ENCODE data around the gene WDR70. TPM values are rescaled to one million over a fixed set of nuclear protein-coding genes. Genes with fewer than 3 reads are reported as not detected.

WDR70 gene
- total RNA-seq, 1 experiment from 2014 or later, result 28.4 TPM

GRCh38 chr5:37712750-37713149, 333.6 kb downstream of the WDR70 start:
- peaks cover 25% of the 10 kb centered on the region for H3K4me1 ChIP-seq (replicated peaks)
- H3K36me3 ChIP-seq, result no peaks in the 10 kb centered on the region
- no peak overlapping the region for H3K27ac ChIP-seq
- H3K9me3 ChIP-seq (replicated peaks), result no peaks in the 10 kb centered on the region
- DNase-seq (ENCODE audit: low read depth in 1 of 2, low spot score in 2 of 2), result no peak
- no peaks in the 10 kb centered on the region for H3K27me3 ChIP-seq (replicated peaks)
- H3K4me3 ChIP-seq, result no peak overlapping the region

- no peak overlapping the region for H3K27ac ChIP-seq
- no peaks in the 10 kb centered on the region for H3K9me3 ChIP-seq (replicated peaks)
- H3K4me3 ChIP-seq, result no peak overlapping the region
- peaks cover 38% of the 10 kb centered on the region for H3K4me1 ChIP-seq (replicated peaks)
- H3K27me3 ChIP-seq (replicated peaks), result no peaks in the 10 kb centered on the region
- no peaks in the 10 kb centered on the region for H3K36me3 ChIP-seq
- DNase-seq (ENCODE audit: low read depth in 1 of 2, low spot score in 2 of 2), result no peak
Measured at GRCh38 chr5:37714756-37715155, 335.6 kb downstream of the WDR70 start.

- H3K27me3 ChIP-seq (replicated peaks), result no peaks in the 10 kb centered on the region
- H3K27ac ChIP-seq, result no peak overlapping the region
- no peak overlapping the region for H3K4me3 ChIP-seq
- no peaks in the 10 kb centered on the region for H3K36me3 ChIP-seq
- H3K4me1 ChIP-seq (replicated peaks), result peaks cover 44% of the 10 kb centered on the region
- no peaks in the 10 kb centered on the region for H3K9me3 ChIP-seq (replicated peaks)
- DNase-seq (ENCODE audit: low read depth in 1 of 2, low spot score in 2 of 2), result no peak
Measured at GRCh38 chr5:37715361-37715760, 336.2 kb downstream of the WDR70 start.

GRCh38 chr5:37715992-37716391, 336.9 kb downstream of the WDR70 start:
- DNase-seq (ENCODE audit: low read depth in 1 of 2, low spot score in 2 of 2), result no peak
- H3K27ac ChIP-seq, result no peak overlapping the region
- no peaks in the 10 kb centered on the region for H3K9me3 ChIP-seq (replicated peaks)
- H3K4me3 ChIP-seq, result no peak overlapping the region
- H3K4me1 ChIP-seq (replicated peaks), result peaks cover 48% of the 10 kb centered on the region
- no peaks in the 10 kb centered on the region for H3K36me3 ChIP-seq
- no peaks in the 10 kb centered on the region for H3K27me3 ChIP-seq (replicated peaks)

GRCh38 chr5:37716405-37716804, 337.3 kb downstream of the WDR70 start:
- Histone ChIP-seq H3K27ac (no peak overlapping the region), H3K36me3 (no peaks in the 10 kb centered on the region), H3K4me3 (no peak overlapping the region), H3K27me3 (replicated peaks) (no peaks in the 10 kb centered on the region), H3K4me1 (replicated peaks) (peaks cover 48% of the 10 kb centered on the region), H3K9me3 (replicated peaks) (no peaks in the 10 kb centered on the region)
- DNase-seq (ENCODE audit: low read depth in 1 of 2, low spot score in 2 of 2), result no peak

GRCh38 chr5:37717276-37717612, 338.1 kb downstream of the WDR70 start:
- peaks cover 54% of the 10 kb centered on the region for H3K4me1 ChIP-seq (replicated peaks)

GRCh38 chr5:37717613-37718431, 338.7 kb downstream of the WDR70 start:
- no peak overlapping the region for H3K4me3 ChIP-seq
- H3K27me3 ChIP-seq (replicated peaks), result no peaks in the 10 kb centered on the region
- H3K4me1 ChIP-seq (replicated peaks), result peaks cover 59% of the 10 kb centered on the region
- H3K9me3 ChIP-seq (replicated peaks), result no peaks in the 10 kb centered on the region
- H3K36me3 ChIP-seq, result no peaks in the 10 kb centered on the region
- DNase-seq (ENCODE audit: low read depth in 1 of 2, low spot score in 2 of 2), result peak; percentile 92 to 93
- H3K27ac ChIP-seq, result peak overlapping the region; percentile 44

More at GRCh38 chr5:37717276-37717612, 338.1 kb downstream of the WDR70 start:
- no peak for DNase-seq (ENCODE audit: low read depth in 1 of 2, low spot score in 2 of 2)
- Histone ChIP-seq H3K27me3 (replicated peaks) (no peaks in the 10 kb centered on the region), H3K36me3 (no peaks in the 10 kb centered on the region), H3K27ac (peak overlapping the region; percentile 44), H3K4me3 (no peak overlapping the region), H3K9me3 (replicated peaks) (no peaks in the 10 kb centered on the region)

- Histone ChIP-seq H3K4me1 (replicated peaks) (peaks cover 81% of the 10 kb centered on the region), H3K36me3 (no peaks in the 10 kb centered on the region), H3K9me3 (replicated peaks) (no peaks in the 10 kb centered on the region), H3K27ac (peak overlapping the region; percentile 89), H3K4me3 (no peak overlapping the region), H3K27me3 (replicated peaks) (no peaks in the 10 kb centered on the region)
- no peak for DNase-seq (ENCODE audit: low read depth in 1 of 2, low spot score in 2 of 2)
Measured at GRCh38 chr5:37720550-37720952, 341.4 kb downstream of the WDR70 start.

- peaks cover 78% of the 10 kb centered on the region for H3K4me1 ChIP-seq (replicated peaks)
- DNase-seq (ENCODE audit: low read depth in 1 of 2, low spot score in 2 of 2), result peak; percentile 81 to 88
- H3K27me3 ChIP-seq (replicated peaks), result no peaks in the 10 kb centered on the region
- H3K9me3 ChIP-seq (replicated peaks), result no peaks in the 10 kb centered on the region
- peak overlapping the region; percentile 21 for H3K4me3 ChIP-seq
- no peaks in the 10 kb centered on the region for H3K36me3 ChIP-seq
- H3K27ac ChIP-seq, result peak overlapping the region; percentile 89
Measured at GRCh38 chr5:37721447-37721871, 342.3 kb downstream of the WDR70 start.

- peaks cover 7% of the 10 kb centered on the region for H3K36me3 ChIP-seq
- H3K9me3 ChIP-seq (replicated peaks), result no peaks in the 10 kb centered on the region
- no peaks in the 10 kb centered on the region for H3K27me3 ChIP-seq (replicated peaks)
- peak; percentile 79 to 91 for DNase-seq (ENCODE audit: low read depth in 1 of 2, low spot score in 2 of 2)
- peak overlapping the region; percentile 89 for H3K27ac ChIP-seq
- H3K4me3 ChIP-seq, result no peak overlapping the region
- peaks cover 67% of the 10 kb centered on the region for H3K4me1 ChIP-seq (replicated peaks)
Measured at GRCh38 chr5:37722236-37723161, 343.4 kb downstream of the WDR70 start.

GRCh38 chr5:37723162-37723961, 344.2 kb downstream of the WDR70 start:
- Histone ChIP-seq H3K4me3 (no peak overlapping the region), H3K4me1 (replicated peaks) (peaks cover 59% of the 10 kb centered on the region), H3K9me3 (replicated peaks) (no peaks in the 10 kb centered on the region), H3K27ac (peak overlapping the region; percentile 89), H3K27me3 (replicated peaks) (no peaks in the 10 kb centered on the region), H3K36me3 (peaks cover 11% of the 10 kb centered on the region)
- DNase-seq (ENCODE audit: low read depth in 1 of 2, low spot score in 2 of 2), result no peak

GRCh38 chr5:37724395-37725125, 345.4 kb downstream of the WDR70 start:
- no peaks in the 10 kb centered on the region for H3K9me3 ChIP-seq (replicated peaks)
- no peak for DNase-seq (ENCODE audit: low read depth in 1 of 2, low spot score in 2 of 2)
- peaks cover 11% of the 10 kb centered on the region for H3K36me3 ChIP-seq
- H3K4me1 ChIP-seq (replicated peaks), result peaks cover 51% of the 10 kb centered on the region
- no peaks in the 10 kb centered on the region for H3K27me3 ChIP-seq (replicated peaks)
- H3K27ac ChIP-seq, result peak overlapping the region; percentile 89
- H3K4me3 ChIP-seq, result no peak overlapping the region

- Histone ChIP-seq H3K4me1 (replicated peaks) (peaks cover 47% of the 10 kb centered on the region), H3K36me3 (peaks cover 11% of the 10 kb centered on the region), H3K27ac (no peak overlapping the region), H3K4me3 (no peak overlapping the region), H3K9me3 (replicated peaks) (no peaks in the 10 kb centered on the region), H3K27me3 (replicated peaks) (no peaks in the 10 kb centered on the region)
- no peak for DNase-seq (ENCODE audit: low read depth in 1 of 2, low spot score in 2 of 2)
Measured at GRCh38 chr5:37725185-37725584, 346.1 kb downstream of the WDR70 start.

Measured in SJSA1 (cell line).